Erythroblast (primary cell): Measurements from ENCODE around the gene TH.

ENCODE experiments used
- GATA1 ChIP-seq: IDR thresholded peaks from 2 replicates; pipeline ENCODE4 v1.6.1; 2011; ENCODE audit warnings: low read depth, mild to moderate bottlenecking, control low read depth, low read length, moderate library complexity
- POLR2A ChIP-seq: IDR thresholded peaks from 2 replicates; pipeline ENCODE4 v1.6.1; 2011; ENCODE audit warnings: mild to moderate bottlenecking, low read length

- TF ChIP-seq POLR2A: no peak
- no peak for TF ChIP-seq GATA1
Observed at GRCh38 chr11:2166091-2166851, 5.3 kb downstream of the TH start.
